SK-N-SH (cell line): Measurements from ENCODE around the gene SPATA13.

Experiments used
- JUND ChIP-seq: IDR thresholded peaks from 2 replicates; pipeline ENCODE4 v1.4.0; 2012
- NRF1 ChIP-seq: IDR thresholded peaks from 2 replicates; pipeline ENCODE4 v1.6.1; 2012; ENCODE audit warnings: low read depth, mild to moderate bottlenecking, low read length
- POLR2AphosphoS5 ChIP-seq: IDR thresholded peaks from 2 replicates; pipeline ENCODE4 v1.6.1; 2012; ENCODE audit warnings: low read depth, low read length
- RAD21 ChIP-seq: IDR thresholded peaks from 2 replicates; pipeline ENCODE4 v1.6.1; 2012; ENCODE audit warnings: mild to moderate bottlenecking, low read length
- RCOR1 ChIP-seq: fragments of 150-350 bp; IDR thresholded peaks from 2 replicates; pipeline ENCODE4 v1.6.1; 2017; ENCODE audit warnings: antibody characterized with exemption, low read length
- RFX5 ChIP-seq: IDR thresholded peaks from 2 replicates; pipeline ENCODE4 v1.6.1; 2012; ENCODE audit warnings: mild to moderate bottlenecking, improper control_type of control experiment, low read length
- SIN3A ChIP-seq: IDR thresholded peaks from 2 replicates; pipeline ENCODE4 v1.6.1; 2012; ENCODE audit warnings: low read depth, mild to moderate bottlenecking, low read length, moderate library complexity, borderline replicate concordance
- SMC3 ChIP-seq: IDR thresholded peaks from 2 replicates; pipeline ENCODE4 v1.6.1; 2012; ENCODE audit warnings: low read depth, low read length, improper control_type of control experiment
- TAF1 ChIP-seq: IDR thresholded peaks from 2 replicates; pipeline ENCODE4 v1.6.1; 2012; ENCODE audit warnings: low read depth, mild to moderate bottlenecking, low read length, moderate library complexity, borderline replicate concordance
- TEAD4 ChIP-seq: IDR thresholded peaks from 2 replicates; pipeline ENCODE4 v1.4.0; 2012; ENCODE audit warnings: mild to moderate bottlenecking, borderline replicate concordance; ENCODE audit not compliant: insufficient read depth
- YY1 ChIP-seq: IDR thresholded peaks from 2 replicates; pipeline ENCODE4 v1.4.0; 2012; ENCODE audit warnings: low read depth, mild to moderate bottlenecking
- TF ChIP-seq, protein P1 (sequence below): fragments of 200-600 bp; sonication (generic); IDR thresholded peaks from 2 replicates; pipeline ENCODE4 v1.6.1; 2017; ENCODE audit warnings: antibody characterized with exemption, mild to moderate bottlenecking, moderate library complexity
- TF ChIP-seq, protein P2 (sequence below): IDR thresholded peaks from 2 replicates; pipeline ENCODE4 v1.6.1; 2012; ENCODE audit warnings: mild to moderate bottlenecking, low read depth, low read length, moderate library complexity
- TF ChIP-seq, protein P3 (sequence below): IDR thresholded peaks from 2 replicates; pipeline ENCODE4 v1.4.0; 2012; ENCODE audit warnings: low read depth

DNA sequence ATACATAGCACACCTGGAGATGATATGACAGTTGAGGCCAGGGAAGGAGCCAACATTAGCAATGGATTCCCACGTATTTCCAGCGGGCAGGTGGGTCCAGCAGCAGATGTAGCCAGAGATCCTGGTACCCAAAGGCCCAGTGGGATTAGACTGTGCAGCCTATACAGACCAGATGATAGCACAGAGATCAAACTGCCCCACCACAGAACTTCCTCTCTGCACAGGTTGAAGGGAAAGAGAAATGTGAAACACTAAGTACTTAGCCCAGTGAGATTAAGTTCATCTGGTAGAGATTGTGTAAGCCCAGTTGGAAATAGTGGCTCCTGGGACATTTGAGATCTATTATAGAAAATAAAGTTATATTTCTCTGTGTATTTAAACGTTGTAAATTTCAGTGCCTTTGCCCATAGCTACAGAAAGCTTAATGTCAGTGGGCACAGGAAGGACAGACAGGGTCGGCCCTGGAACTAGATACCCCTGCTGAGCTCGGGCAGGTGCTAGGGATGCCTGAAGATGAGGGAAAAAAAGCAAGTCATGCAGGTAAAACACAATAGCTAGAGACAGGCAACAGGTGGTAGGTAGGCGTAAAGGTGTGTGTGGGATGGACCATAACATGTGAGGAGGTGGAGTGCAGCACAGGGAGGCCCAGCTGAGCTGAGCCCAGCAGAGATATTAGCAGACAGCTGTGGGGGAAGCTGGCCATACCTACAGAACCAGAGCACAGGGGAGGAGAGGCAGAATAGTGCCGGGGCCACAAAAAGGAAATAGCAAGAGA, 27.3 kb upstream of the SPATA13 start:
- TF ChIP-seq SIN3A (no peak), RFX5 (no peak), YY1 (no peak), NRF1 (no peak), JUND (no peak), TAF1 (no peak), TEAD4 (no peak), POLR2AphosphoS5 (no peak), RAD21 (no peak), RCOR1 (no peak), SMC3 (no peak)
- TF ChIP-seq, protein P1, sequence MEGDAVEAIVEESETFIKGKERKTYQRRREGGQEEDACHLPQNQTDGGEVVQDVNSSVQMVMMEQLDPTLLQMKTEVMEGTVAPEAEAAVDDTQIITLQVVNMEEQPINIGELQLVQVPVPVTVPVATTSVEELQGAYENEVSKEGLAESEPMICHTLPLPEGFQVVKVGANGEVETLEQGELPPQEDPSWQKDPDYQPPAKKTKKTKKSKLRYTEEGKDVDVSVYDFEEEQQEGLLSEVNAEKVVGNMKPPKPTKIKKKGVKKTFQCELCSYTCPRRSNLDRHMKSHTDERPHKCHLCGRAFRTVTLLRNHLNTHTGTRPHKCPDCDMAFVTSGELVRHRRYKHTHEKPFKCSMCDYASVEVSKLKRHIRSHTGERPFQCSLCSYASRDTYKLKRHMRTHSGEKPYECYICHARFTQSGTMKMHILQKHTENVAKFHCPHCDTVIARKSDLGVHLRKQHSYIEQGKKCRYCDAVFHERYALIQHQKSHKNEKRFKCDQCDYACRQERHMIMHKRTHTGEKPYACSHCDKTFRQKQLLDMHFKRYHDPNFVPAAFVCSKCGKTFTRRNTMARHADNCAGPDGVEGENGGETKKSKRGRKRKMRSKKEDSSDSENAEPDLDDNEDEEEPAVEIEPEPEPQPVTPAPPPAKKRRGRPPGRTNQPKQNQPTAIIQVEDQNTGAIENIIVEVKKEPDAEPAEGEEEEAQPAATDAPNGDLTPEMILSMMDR, result no peak
- TF ChIP-seq, protein P2, sequence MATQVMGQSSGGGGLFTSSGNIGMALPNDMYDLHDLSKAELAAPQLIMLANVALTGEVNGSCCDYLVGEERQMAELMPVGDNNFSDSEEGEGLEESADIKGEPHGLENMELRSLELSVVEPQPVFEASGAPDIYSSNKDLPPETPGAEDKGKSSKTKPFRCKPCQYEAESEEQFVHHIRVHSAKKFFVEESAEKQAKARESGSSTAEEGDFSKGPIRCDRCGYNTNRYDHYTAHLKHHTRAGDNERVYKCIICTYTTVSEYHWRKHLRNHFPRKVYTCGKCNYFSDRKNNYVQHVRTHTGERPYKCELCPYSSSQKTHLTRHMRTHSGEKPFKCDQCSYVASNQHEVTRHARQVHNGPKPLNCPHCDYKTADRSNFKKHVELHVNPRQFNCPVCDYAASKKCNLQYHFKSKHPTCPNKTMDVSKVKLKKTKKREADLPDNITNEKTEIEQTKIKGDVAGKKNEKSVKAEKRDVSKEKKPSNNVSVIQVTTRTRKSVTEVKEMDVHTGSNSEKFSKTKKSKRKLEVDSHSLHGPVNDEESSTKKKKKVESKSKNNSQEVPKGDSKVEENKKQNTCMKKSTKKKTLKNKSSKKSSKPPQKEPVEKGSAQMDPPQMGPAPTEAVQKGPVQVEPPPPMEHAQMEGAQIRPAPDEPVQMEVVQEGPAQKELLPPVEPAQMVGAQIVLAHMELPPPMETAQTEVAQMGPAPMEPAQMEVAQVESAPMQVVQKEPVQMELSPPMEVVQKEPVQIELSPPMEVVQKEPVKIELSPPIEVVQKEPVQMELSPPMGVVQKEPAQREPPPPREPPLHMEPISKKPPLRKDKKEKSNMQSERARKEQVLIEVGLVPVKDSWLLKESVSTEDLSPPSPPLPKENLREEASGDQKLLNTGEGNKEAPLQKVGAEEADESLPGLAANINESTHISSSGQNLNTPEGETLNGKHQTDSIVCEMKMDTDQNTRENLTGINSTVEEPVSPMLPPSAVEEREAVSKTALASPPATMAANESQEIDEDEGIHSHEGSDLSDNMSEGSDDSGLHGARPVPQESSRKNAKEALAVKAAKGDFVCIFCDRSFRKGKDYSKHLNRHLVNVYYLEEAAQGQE, result no peak
- TF ChIP-seq, protein P3, sequence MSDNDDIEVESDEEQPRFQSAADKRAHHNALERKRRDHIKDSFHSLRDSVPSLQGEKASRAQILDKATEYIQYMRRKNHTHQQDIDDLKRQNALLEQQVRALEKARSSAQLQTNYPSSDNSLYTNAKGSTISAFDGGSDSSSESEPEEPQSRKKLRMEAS, result no peak
